GM11168 (cell line): ENCODE measurements around the gene ZNF687.

Experiments
- in situ Hi-C: fragments of 300-500 bp; cut with MboI; formaldehyde crosslinking; loops from one replicate; pipeline ENCODE4 v1.12.0; 2022; ENCODE audit warnings: low sequenced_read_pairs; ENCODE audit not compliant: unreplicated experiment

Gene ZNF687, protein sequence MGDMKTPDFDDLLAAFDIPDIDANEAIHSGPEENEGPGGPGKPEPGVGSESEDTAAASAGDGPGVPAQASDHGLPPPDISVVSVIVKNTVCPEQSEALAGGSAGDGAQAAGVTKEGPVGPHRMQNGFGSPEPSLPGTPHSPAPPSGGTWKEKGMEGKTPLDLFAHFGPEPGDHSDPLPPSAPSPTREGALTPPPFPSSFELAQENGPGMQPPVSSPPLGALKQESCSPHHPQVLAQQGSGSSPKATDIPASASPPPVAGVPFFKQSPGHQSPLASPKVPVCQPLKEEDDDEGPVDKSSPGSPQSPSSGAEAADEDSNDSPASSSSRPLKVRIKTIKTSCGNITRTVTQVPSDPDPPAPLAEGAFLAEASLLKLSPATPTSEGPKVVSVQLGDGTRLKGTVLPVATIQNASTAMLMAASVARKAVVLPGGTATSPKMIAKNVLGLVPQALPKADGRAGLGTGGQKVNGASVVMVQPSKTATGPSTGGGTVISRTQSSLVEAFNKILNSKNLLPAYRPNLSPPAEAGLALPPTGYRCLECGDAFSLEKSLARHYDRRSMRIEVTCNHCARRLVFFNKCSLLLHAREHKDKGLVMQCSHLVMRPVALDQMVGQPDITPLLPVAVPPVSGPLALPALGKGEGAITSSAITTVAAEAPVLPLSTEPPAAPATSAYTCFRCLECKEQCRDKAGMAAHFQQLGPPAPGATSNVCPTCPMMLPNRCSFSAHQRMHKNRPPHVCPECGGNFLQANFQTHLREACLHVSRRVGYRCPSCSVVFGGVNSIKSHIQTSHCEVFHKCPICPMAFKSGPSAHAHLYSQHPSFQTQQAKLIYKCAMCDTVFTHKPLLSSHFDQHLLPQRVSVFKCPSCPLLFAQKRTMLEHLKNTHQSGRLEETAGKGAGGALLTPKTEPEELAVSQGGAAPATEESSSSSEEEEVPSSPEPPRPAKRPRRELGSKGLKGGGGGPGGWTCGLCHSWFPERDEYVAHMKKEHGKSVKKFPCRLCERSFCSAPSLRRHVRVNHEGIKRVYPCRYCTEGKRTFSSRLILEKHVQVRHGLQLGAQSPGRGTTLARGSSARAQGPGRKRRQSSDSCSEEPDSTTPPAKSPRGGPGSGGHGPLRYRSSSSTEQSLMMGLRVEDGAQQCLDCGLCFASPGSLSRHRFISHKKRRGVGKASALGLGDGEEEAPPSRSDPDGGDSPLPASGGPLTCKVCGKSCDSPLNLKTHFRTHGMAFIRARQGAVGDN

DNA sequence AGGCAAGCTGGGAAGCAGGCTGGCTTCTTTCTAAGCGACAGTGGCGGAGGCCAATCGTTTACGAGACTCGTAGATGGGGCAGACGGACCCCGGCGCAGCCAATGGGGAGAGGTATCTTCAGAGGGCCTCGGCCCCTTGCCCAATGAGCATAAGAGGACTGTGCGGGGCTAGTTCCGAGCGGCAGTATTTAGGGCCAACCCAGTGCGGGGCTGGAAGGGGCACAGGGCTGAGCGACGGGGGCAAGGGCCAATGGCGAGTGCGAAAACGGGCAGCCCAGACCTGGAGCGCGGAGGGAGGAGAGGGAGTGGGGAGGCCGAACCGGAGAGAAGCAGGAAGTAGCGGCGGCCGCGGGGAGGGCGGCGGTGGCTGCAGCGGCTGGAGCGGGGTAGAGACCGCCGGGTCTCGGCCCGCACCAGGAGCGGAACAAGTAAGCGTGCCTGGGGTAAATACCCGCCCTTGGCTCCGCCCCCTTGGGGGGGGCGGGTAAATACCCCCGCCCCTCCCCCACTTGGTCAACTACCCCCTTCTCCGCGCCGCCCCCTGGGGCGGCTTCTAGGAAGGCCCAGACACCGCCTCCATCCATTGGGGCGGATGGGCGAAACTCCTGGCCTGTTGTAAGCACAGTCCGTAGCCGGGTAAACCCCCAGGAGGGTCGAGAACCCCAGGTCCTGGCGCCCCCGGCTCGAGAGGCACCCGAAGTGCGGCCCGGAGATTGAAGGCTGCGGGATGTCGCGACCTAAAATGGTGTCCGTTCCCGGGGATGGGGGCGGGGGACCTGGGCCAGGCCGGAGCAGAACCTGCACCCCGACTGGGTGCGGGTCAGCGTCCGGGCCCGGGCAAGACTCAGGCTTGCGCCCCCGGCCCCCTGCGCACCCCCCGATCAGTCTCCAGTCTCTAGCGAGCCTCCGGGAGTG lies at the start of gene ZNF687:
TSS of gene ZNF687 (plus strand) at position 331 of the 914 bp plus-strand sequence. CDS start 3,993 bp downstream, outside the sequence.
- in situ Hi-C loops: no loop called here

DNA sequence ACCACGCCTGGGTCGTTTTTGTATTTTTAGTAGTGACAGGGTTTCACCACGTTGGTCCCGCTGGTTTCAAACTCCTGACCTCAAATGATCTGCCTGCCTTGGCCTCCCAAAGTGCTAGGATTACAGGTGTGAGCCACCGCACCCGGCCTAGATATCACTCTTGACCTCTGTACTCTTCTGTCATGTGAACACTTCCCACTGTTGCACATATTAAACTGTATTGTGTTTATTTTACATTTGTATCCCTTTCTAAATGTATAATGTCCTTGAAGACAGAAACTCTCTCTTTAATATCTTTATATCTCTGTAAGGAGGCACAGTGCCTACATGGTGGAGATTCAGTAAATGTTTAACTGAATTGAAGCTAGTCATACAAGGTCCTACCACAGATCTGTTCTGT lies 46.9 kb upstream of the ZNF687 start:
- in situ Hi-C loops: no loop called here

DNA sequence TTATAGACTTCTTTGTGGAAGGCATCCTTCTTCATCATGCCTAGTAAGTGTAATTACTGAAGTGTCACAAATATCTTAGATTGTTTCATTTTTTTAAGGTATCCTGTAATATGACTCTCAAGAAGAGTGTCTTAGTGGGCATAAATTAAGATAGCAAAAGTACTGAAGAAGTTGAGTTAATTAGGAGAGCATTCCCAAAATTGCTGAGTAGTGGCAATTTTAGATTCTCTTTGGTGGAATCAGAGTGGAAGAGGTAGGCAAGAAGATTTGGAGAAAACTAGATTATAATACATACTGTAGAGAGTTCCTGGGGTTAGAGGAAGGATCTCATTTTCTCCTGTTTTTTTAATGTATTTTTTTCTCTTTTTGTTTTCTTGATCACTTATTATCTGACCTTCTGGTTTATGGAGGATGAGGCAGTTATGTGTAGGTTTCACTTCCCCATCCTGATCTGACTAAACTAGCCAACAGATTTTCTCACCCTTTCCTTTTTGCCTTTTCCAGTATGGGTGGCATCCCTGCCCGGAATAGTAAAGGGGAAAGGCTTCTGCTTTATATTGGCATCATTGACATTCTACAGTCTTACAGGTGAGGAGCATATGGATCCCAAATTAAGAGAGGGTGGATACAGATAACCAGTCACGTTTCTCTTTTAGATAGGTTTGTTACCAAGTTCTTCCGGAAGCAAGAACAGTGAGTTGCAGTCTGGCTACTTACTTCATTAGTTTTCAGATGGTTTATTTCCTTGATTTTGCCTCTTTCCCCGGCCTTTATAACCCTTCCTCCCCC lies 44.2 kb upstream of the ZNF687 start:
- in situ Hi-C loops: no loop called here

DNA sequence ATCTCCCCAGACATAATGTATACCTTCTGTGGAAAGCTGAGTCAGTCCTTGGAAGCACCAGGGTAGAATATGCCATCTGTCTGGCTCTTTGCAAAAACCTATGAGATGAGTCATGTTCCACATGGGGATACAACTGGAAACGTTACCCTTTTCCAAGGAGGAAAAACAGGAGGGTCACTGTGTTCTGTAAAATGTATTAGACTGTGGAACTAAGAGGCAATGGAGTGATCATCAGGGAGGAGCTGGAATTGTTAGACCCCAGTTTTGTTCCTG lies 43.7 kb upstream of the ZNF687 start:
- in situ Hi-C loops: no loop called here

DNA sequence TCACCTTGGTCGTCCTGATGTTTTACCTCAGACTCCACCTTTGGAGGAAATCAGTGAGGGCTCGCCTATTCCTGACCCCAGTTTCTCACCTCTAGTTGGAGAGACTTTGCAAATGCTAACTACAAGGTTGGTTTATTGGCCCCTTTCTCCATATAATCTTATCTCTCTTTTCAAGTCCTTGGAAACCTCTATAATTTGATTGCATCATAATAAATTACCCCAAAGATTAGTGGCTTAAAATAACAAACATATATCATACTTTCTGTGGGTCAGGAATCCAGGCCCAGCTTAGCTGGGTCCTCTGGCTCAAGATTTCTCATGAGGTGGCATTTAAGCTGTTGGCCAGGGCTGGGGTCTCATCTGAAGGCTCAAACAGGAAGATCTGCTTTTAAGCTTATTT lies 39.7 kb upstream of the ZNF687 start:
- in situ Hi-C loops: no loop called here

DNA sequence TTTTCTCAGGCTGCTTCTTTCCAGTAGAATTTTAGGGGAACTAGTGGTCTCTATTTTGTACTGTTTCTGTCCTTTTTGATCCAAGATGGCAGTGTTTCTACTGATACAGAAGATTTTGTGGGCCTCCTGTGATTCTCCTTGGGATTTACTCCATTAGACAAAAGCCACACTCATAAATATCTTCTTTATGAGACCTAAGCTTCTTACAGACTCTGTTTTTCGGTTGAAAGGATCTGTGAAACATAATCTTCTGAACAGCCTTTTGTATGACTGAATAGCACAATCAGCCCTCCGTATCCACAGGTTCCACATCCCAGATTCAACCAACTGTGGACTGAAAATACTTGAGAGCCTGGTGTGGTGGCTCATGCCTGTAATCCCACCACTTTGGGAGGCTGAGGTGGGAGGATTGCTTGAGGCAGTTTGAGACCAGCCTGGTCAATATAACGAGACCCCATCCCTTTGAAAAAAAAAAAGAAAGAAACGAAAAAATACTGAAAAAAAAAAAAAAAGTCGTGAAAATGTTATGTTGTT lies 38.3 kb upstream of the ZNF687 start:
- in situ Hi-C loops: no loop called here

DNA sequence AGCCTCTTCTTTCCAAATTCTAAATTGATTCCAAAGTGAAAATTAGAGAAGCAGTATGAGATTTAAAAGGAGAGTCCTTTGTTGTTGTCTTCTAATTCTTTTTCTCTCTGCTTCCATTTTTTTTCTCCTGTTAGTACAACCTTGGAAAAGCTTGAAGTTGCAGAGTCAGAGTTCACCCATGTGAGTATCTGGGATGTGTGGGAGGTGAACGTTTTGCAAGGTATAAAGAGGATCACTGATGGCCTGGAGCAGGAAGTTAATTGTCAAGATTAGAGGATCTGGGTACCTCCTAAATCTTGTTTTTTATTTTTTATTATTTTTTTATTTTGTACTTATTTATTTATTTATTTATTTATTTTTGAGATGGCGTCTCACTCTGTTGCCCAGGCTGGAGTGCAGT lies 35.3 kb upstream of the ZNF687 start:
- in situ Hi-C loops: no loop called here

DNA sequence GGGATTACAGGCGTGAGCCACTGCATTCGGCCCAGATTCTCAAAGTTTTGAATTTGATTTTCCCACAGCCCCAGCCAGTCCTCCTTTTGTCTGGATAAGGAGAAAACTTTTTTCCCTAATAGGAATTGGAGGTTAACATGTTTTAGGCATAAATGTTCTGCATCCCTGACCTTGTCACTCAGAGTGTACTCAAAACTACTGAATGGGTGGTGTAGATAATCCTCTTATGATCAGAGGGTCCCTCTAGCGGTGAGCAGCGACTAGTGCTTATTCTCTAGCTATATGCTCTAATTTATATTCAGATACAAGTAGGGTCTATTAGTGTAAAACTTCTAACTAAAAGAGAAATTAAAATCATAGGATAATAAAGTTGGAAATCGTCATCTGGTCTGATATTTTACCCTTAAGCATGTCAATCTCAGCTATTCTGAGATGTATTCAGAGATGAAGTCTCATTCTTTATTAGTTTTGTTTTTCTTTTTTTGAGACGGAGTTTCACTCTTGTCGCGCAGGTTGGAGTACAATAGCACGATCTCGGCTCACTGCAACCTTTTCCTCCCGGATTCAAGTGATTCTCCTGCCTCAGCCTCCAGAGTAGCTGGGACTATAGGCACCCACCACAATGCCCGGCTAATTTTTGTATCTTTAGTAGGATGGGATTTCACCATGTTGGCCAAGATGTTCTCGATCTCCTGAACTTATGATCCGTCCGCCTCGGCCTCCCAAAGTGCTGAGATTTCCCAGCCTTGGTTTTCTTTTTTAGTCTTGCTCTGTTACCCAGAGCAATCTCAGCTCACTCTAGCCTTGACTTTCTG lies 30.2 kb upstream of the ZNF687 start:
- in situ Hi-C loops: no loop called here

DNA sequence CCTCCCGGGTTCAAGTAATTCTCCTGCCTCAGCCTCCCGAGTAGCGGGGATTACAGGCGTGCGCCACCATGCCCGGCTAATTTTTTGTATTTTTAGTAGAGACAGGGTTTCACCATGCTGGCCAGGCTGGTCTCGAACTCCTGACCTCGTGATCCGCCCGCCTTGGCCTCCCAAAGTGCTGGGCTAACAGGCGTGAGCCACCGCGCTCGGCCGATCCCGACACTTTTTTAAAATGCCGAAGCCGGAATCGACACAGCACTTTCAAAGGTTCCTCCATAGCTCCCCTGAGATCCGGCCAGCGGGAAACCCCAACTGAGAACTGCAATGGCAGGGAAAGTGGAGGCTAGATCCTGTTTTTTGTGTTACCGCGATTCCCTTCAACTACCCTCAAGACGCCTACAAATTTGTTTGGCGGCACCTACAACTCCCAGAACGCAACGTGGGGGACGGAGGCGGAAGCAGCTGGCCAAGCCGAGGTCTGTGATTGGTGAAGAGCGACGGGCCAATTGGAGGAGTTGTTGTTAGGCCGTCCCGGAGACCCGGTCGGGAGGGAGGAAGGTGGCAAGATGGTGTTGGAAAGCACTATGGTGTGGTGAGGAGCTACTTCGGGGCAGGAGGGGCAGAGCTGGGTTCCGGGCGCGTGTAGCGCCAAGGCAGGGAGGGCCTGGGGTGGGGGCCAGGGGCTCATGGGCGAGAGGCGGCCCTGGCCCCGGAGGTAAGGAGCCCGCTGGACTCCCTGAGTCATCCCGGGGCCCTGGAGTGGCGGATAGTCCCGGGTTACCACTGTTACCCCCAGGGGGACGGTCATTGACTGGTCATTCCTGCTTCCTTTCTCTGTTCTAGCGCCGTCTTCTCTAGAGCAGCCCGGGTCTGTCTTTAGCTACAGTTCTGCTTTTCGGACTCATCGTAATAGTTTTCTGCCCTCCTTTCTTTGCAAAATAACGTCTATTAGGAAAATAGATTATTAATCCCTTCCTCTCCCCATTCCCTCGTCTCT lies 27.6 kb upstream of the ZNF687 start, which contains the start of gene PSMD4:
TSS of gene PSMD4 (plus strand) at position 518 of the 997 bp plus-strand sequence. CDS start at position 567, 49 bp downstream.
- in situ Hi-C loops: no loop called here

DNA sequence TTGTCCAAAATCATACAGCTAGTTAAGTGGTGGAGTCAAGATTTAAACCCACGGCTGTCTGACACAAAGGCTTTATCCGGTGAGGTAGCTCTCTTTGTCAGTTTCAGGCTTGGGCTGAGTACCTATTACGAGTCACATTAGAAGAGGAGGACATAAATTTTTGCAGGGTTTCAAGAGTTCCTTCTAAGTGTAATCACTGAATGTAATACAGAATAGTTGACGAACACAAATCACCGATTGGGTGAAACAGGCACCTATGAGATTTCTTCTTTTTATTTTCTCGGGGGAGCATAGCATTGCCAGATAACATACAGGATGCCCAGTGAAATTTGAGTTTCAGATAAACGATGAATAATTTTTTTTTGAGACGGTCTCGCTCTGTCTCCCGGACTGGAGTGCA lies 26.7 kb upstream of the ZNF687 start:
- in situ Hi-C loops: no loop called here

DNA sequence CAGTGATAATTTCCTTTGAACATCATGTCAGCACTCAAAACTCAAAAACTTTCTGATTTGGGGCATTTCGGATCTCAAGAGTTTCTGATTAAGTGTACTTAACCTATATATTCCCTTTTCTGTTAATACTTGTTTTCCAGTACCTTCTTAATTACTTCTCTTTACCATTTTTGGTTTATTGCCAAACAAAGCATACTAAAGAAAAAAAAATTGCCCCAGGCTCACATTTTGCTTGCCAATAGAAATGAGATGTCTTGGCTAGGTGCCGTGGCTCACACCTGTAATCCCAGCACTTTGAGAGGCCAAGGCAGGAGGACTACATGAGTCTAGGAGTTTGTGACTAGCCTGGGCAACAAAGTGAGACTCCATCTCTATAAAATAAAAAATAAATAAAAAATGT lies 22.7 kb upstream of the ZNF687 start:
- in situ Hi-C loops: no loop called here

DNA sequence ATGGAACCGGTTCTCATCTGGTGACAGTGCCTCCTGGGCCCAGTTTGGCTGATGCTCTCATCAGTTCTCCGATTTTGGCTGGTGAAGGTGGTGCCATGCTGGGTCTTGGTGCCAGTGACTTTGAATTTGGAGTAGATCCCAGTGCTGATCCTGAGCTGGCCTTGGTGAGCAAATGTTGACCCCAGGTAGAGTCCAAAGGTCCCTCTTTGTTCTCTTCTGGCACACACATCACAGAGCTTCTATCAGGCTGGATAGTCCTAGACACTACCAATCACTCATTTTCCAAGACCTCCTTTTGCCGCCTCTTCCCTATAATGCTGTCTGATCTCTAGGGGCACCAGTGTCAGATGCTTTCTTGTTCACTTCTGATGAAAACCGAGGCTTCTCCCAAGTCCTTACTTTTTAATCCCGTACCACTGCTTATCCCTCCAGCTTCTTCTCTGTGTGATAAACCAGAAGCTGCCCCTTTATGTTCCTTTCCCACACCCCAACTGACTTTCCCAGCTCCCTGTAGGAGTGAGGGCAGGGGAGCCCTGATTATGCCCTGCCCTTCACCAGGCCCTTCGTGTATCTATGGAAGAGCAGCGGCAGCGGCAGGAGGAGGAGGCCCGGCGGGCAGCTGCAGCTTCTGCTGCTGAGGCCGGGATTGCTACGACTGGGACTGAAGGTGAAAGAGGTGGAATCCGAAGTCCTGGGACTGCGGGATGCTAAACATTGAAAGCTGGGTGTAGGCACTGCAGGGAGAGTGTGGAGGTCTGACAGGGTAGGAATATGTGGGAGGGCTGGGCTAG lies 16.5 kb upstream of the ZNF687 start:
- in situ Hi-C loops: no loop called here

DNA sequence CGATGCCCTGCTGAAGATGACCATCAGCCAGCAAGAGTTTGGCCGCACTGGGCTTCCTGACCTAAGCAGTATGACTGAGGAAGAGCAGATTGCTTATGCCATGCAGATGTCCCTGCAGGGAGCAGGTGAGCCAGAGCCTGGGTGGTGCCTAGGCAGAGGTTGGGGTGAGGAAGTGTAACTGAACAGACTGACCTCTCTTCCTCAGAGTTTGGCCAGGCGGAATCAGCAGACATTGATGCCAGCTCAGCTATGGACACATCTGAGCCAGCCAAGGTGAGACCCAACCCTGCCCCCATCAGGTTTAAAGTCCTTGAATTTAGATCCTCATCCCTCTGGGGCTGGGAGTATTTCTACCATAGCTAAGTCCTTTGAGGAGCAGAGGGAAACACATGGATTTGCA lies 15.8 kb upstream of the ZNF687 start:
- in situ Hi-C loops: no loop called here

DNA sequence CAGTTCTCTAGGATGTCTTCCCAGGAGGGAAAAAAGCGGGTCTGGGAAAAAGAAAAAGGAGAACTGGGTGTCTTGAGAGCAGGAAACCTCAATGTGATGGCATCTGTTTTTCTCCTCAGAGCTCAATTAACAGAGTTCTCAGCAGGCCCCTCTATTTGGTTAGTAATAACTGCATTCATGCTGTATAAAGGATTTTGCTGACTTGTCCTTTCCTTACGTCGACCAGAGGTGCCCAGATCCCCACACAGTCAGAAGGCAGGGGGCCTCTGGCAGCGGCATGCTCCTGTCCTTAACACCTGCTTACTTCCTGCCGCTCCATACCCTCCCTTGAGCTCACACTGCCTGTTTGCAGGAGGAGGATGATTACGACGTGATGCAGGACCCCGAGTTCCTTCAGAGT lies 15.3 kb upstream of the ZNF687 start:
- in situ Hi-C loops: no loop called here

DNA sequence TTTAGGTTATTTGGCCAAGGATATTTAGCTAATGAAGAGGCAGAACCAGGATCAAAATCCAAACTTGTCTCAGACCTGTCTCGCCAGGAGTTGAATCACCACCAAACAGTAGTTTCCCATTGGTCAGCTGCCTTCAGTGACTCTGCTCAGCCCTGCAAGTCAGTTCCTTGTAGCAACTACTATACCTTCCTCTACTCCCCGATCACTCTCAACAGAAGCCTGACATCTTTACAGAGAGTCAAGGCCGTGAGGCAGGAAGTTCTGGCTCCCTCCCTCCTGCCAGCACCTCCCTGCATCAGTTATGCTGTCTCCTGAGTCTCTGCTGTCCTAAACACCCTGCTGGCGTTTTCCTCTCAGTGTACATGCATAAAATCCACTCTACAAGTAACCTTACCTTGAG lies 14.3 kb upstream of the ZNF687 start:
- in situ Hi-C loops: no loop called here

DNA sequence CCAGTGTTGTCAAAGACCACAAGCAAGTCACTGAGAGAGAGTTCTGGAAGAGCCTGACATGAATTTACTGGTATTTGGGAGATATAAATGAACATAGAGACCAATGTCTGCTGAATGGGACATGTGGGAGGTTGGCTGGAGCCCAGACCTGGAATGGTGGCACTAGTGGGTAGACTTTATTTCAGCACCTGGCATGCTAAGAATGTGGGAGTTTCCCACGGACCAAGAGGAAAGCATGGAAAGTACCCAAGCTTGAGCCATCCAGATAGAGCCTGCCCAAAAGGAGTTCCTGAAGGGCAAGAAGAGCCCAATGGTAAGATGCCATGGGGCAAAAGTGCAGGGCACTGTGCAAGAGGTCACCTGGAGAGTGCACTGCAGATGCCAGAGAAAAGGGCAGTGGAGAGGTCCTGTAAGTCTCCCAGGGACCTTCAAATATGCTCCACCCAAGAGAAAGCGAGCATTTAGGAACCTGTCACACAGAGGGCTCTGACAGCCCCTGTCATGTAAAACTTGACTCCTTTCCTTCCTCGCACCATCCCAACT lies 8.1 kb upstream of the ZNF687 start:
- in situ Hi-C loops: no loop called here
